Erythroblast (primary cell): ENCODE data around the gene OTP.

ENCODE experiments used
- GATA1 ChIP-seq: IDR thresholded peaks from 2 replicates; pipeline ENCODE4 v1.6.1; 2011; ENCODE audit warnings: low read depth, mild to moderate bottlenecking, control low read depth, low read length, moderate library complexity
- POLR2A ChIP-seq: IDR thresholded peaks from 2 replicates; pipeline ENCODE4 v1.6.1; 2011; ENCODE audit warnings: mild to moderate bottlenecking, low read length

DNA sequence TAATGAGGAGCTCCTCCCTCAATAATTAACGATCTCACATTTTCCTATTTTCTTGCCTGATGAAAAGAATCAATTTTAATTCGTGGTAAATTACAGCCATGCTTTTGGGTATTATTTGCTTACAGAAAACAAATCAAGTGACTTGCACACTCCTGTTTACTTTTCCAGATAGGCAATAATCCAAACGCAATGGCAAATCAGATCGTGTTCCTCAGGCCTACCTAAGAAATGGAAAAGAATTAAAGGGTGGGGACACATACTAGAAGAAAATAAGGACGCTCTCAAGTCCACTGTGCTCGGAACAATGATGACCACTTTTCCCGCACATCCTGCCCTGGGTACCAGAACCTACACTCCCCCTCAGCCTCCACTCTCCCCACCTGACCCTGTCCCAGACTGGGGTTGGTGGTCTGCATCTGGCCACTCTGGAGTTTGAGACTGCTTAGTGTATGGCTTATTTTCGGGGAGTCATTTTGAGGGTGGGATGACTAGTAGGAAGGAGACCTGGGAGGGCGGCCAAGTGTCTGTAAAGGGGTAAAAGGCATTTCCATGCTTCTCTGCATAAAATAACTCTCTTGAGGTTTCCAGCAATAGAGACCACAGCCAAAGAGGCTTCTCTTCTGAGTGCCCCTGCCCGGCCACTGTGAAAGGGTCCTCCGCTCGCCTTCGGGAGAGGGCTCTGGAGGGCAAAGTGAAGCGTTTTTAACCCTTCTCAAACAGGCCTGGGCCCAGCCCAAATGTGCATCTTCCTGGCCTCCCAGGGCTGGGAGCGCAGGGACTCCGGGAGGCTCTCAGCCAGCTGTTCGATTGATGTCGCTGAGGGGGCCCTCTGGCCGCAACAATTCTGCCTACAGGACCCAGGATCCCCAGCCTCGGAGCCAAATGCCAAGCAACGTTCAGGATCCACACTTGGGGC lies 4.5 kb upstream of the OTP start:
- TF ChIP-seq POLR2A (no peak), GATA1 (no peak)
